HT1080 (cell line): ENCODE measurements around the gene SIKE1. TPM values are rescaled to one million over a fixed set of nuclear protein-coding genes. Genes with fewer than 3 reads are reported as not detected.
A peak's percentile ranks its signal among the peaks of the same experiment; 100 is the strongest.
"Not testable (repeated sequence)": the region's sequence is repeated elsewhere in the genome, so short reads cannot be mapped to it uniquely, and the experiment has no call there.

Source experiments
- DNase-seq: peaks from one replicate; pipeline ENCODE4 v3.0.0-alpha.2; 2015; ENCODE audit warnings: low read depth
- total RNA-seq: library from RNA; depleted of rRNA; stranded (reverse); fragments of >200 nt; shearing (Covaris generic); gene quantifications from 2 replicates; pipeline ENCODE4 v1.2.3, GENCODE V29; 2014

The SIKE1 gene
- total RNA-seq, 1 experiment from 2014 or later = 75.9 TPM

GRCh38 chr1:114756009-114756892 is 24.2 kb downstream of the SIKE1 start:
- DNase-seq = no peak

GRCh38 chr1:114755006-114755931 is 25.2 kb downstream of the SIKE1 start:
- no peak for DNase-seq

- DNase-seq = not testable (repeated sequence)
Measured at GRCh38 chr1:114753702-114754101, 26.8 kb downstream of the SIKE1 start.

GRCh38 chr1:114753143-114753542 is 27.3 kb downstream of the SIKE1 start:
- no peak for DNase-seq

GRCh38 chr1:114750780-114751179 is 29.7 kb downstream of the SIKE1 start:
- no peak for DNase-seq

GRCh38 chr1:114749835-114750234 is 30.6 kb downstream of the SIKE1 start:
- no peak for DNase-seq

GRCh38 chr1:114746450-114747121 is 33.9 kb downstream of the SIKE1 start:
- no peak for DNase-seq

- peak; percentile 18 for DNase-seq
Measured at GRCh38 chr1:114745291-114745690, 35.2 kb downstream of the SIKE1 start.

- no peak for DNase-seq
Measured at GRCh38 chr1:114741963-114742746, 38.3 kb downstream of the SIKE1 start.

- no peak for DNase-seq
Measured at GRCh38 chr1:114740331-114740730, 40.2 kb downstream of the SIKE1 start.

- DNase-seq = no peak
Measured at GRCh38 chr1:114737314-114737849, 43.1 kb downstream of the SIKE1 start.

- no peak for DNase-seq
Measured at GRCh38 chr1:114735479-114735878, 45.0 kb downstream of the SIKE1 start.

GRCh38 chr1:114729782-114730181 is 50.7 kb downstream of the SIKE1 start:
- DNase-seq = no peak

- DNase-seq = no peak
Measured at GRCh38 chr1:114728553-114728952, 51.9 kb downstream of the SIKE1 start.

GRCh38 chr1:114725230-114725629 is 55.3 kb downstream of the SIKE1 start:
- DNase-seq = no peak

- no peak for DNase-seq
Measured at GRCh38 chr1:114723915-114724314, 56.6 kb downstream of the SIKE1 start.

- DNase-seq = no peak
Measured at GRCh38 chr1:114723457-114723856, 57.0 kb downstream of the SIKE1 start.

- DNase-seq = no peak
Measured at GRCh38 chr1:114720492-114720891, 60.0 kb downstream of the SIKE1 start.
